GM19035 (cell line): ENCODE measurements around the gene TTF2.
"Not testable (repeated sequence)": the region's sequence is repeated elsewhere in the genome, so short reads cannot be mapped to it uniquely, and the experiment has no call there.

Experiments used
- ATAC-seq: cut with Tn5 transposase; IDR thresholded peaks from one replicate; pipeline ENCODE4 v1.9.1; 2021; ENCODE audit not compliant: unreplicated experiment

The TTF2 gene

GRCh38 chr1:117092594-117092993 is 32.5 kb downstream of the TTF2 start:
- no peak for ATAC-seq

GRCh38 chr1:117093091-117093534 is 33.0 kb downstream of the TTF2 start:
- ATAC-seq: no peak

GRCh38 chr1:117093870-117094621 is 33.9 kb downstream of the TTF2 start:
- peak; percentile 75 for ATAC-seq

GRCh38 chr1:117094841-117095604 is 34.9 kb downstream of the TTF2 start:
- ATAC-seq: no peak

GRCh38 chr1:117096951-117097408 is 36.9 kb downstream of the TTF2 start:
- no peak for ATAC-seq

GRCh38 chr1:117097443-117097842 is 37.3 kb downstream of the TTF2 start:
- no peak for ATAC-seq

- no peak for ATAC-seq
These were observed 38.3 kb downstream of the TTF2 start for GRCh38 chr1:117098287-117098890.

- no peak for ATAC-seq
These were observed 41.2 kb downstream of the TTF2 start for GRCh38 chr1:117101334-117101733.

GRCh38 chr1:117101858-117102257 is 41.7 kb downstream of the TTF2 start:
- ATAC-seq: not testable (repeated sequence)

GRCh38 chr1:117104986-117105385 is 44.9 kb downstream of the TTF2 start:
- ATAC-seq: no peak

GRCh38 chr1:117105722-117106121 is 45.6 kb downstream of the TTF2 start:
- no peak for ATAC-seq

GRCh38 chr1:117106478-117106877 is 46.4 kb downstream of the TTF2 start:
- ATAC-seq: no peak

- no peak for ATAC-seq
These were observed 47.2 kb downstream of the TTF2 start for GRCh38 chr1:117107364-117107763.

- no peak for ATAC-seq
These were observed 50.6 kb downstream of the TTF2 start for GRCh38 chr1:117110774-117111173.

- ATAC-seq: no peak
These were observed 52.1 kb downstream of the TTF2 start for GRCh38 chr1:117112047-117112717.

- no peak for ATAC-seq
These were observed 53.1 kb downstream of the TTF2 start for GRCh38 chr1:117113199-117113598.

- ATAC-seq: no peak
These were observed 54.8 kb downstream of the TTF2 start for GRCh38 chr1:117114877-117115276.

GRCh38 chr1:117116090-117116783 is 56.1 kb downstream of the TTF2 start:
- ATAC-seq: no peak

GRCh38 chr1:117116784-117117130 is 56.6 kb downstream of the TTF2 start:
- no peak for ATAC-seq

- ATAC-seq: no peak
These were observed 57.6 kb downstream of the TTF2 start for GRCh38 chr1:117117697-117118096.

- ATAC-seq: no peak
These were observed 58.0 kb downstream of the TTF2 start for GRCh38 chr1:117118137-117118536.
